DMS53 treated with DMSO at 0.1 percent for 48 hours (cell line): Measurements from ENCODE around the gene ARMH1.

Experiments used
- DNase-seq: peaks from one replicate; lab custom pipeline; 2025; ENCODE audit not compliant: unreplicated experiment; lab: John Stamatoyannopoulos, UW

The ARMH1 gene

DNA sequence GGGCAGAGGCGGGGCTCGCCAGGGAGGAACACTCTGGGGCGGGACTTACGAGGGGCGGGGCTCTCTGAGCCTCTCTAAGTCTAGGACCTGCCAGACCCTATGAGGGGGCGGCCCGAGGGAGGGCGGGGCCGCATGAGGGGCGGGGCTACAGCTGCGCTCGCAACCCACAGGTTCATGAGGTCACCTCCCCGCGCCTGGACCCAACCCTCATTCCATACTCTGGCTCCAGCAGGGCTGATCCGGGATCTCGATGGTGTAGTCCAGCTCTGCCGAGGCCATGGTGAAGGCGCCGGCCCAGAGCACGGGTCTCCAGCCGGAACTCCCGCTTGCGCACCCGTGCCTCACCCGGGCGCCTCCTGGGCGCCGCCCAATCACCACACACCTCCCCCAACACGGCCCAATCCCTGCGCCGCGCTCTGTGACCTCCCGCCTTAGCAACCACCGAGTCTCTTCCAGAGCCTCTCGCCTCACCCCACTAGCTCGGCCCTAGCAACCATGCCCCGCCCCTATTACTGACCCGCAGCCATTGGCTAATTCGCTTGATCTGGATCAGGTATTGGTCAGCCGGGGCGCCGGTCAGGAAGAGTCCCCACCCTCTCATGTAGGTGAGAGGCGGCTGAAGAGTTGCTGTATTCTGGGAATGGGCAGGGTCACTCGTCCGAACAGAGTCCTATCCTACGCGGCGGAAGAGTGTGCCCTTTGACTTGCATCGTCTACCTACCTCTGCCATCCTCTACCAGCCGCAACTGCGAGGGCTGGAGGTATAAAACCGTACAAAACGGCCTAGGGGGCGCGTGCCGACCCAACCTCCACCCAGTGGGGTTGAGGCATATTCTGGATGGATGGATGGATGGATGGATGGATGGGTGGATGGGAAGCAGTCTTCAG lies at the start of gene ARMH1, which contains the start of gene TMEM53:
ARMH1 (plus strand) TSS at position 602 of the 888 bp plus-strand sequence. CDS start 14,984 bp downstream, outside the sequence.
TMEM53 (minus strand) TSS at position 369 of the 888 bp plus-strand sequence; CDS start at position 279, 90 bp downstream.
- DNase-seq, result peak; percentile 99

DNA sequence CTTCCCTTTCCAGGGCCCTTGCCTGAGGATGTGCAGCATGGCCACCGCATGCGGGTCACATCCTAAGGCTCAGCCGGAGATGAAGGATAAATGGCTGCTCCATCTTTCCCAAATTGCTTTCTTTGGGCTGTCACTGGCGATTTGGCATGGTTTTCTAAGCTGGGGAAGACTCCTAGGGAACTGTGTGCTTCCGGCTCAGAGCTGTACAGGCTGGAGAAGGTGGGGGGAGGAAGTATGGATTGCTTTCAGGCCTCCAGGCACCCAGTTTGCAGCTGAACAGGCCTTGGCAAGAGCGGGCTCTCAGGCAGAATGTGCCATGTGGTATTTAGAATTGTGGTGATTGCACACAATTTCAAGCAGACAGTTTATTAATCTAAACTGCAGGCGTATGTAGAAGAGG lies 49.2 kb upstream of the ARMH1 start:
- no peak for DNase-seq

DNA sequence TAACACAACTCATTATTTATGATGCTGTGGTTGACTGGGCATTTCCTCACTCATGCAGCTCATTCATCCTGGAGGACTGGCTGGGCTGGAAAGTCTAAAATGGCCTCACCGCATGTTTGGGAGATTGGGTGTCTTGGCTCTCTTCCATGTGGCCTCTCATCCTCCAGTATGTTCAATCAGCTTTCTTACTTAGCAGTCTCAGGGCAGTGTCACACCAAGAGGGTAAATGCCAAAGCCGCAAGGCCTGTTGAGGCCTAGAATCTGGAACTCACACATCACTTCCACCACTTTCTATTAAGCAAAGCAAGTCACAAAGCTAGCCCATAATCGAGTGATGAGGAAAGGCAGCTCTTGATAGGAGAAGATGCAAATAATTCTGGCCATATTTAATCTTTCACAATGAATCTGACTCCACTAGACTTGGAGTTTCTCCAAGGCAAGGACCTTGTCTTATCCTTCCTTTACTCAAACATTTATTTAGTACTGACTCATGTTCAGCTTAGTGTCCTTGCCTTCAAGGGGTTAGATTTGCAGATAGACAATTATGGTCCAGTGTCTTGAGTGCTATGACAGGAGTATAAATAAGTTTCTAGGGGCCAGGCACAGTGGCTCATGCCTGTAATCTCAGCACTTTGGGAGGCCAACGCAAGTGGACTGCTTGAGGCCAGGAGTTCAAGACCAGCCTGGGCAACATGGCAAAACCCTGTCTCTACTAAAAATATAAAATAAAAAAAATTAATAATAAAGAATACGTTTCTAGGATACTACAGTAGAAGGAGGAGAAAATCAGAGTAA lies 45.4 kb upstream of the ARMH1 start:
- DNase-seq, result no peak

GRCh38 chr1:44630116-44630515 lies 44.4 kb upstream of the ARMH1 start:
- no peak for DNase-seq

DNA sequence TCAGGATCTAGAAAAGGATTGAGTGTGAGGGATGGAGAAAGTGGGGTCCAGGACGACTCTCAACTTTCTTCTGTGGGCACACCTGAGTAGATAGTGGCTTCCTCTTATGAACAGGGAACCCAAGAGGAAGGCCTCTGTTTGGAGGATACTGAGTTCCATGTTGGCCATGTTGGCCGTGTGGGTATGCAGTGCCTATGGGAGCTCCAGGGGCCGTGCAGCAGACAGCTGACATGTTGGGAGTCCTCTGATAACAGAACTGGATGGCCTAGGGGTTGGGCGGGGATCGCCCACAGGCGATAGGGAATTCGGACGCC lies 43.2 kb upstream of the ARMH1 start:
- no peak for DNase-seq

DNA sequence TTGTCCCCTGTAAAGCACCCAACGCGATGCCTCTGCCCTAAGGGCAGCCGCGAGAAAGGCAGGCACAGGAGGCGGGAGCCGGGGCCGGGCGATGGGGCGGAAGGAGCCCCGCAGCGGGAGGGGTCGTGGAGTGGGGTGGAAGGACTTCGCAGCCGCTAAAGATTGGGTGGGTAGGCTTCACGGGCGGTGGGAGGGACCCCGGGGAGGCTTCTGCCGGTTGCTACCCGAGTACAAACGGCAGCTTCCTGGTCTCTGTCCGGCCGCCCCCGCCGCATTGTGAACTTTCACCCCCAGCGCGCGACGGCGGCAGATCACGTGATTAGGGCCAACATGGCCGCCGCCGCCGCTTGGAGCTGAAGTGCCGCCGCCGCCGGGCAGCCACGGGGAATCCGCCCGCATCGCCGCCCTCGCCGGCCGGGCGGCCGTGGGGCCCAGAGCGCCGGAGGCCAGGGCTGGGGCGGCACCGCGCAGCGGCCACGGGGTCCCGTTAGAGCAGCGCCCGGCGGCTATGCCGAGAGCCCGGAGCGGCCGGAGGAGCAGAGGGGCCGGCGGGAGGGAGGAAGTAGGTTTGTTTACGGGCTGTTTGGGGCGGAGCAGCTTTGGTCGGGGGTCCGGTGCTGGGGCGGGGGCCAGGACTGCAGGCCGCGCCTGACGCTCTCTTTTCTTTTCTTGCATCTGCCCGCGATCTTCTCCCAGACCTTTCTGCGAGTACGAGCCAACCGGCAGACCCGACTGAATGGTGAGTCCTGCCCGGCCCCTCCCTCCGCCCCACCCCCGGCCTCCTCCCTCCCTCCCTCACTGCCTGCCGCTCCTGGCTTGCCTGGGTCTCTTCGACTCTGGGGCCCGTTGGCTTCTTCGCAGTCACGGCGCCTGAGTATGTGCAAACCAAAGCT lies 42.6 kb upstream of the ARMH1 start:
- peak; percentile 63 for DNase-seq

DNA sequence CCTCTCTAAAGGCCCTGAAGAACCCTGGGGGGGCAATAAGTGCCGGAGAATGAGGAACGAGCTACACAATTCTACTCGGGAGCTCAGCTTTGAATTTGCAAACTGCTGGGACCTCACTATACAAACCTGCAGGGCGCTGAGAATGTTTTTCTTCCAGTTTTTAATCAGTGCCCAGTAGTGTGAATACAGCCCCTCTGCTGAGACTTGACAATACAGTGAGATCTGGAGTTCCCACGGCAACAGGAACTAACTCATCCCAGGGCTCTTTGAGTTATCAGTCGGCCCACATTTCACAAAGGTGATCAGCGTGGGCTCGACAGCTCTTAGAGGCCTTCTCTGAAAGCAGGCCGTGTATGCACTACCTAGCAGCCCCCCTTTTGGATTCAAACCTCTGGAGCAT lies 41.9 kb upstream of the ARMH1 start:
- no peak for DNase-seq

GRCh38 chr1:44634606-44635189 lies 39.8 kb upstream of the ARMH1 start:
- DNase-seq, result no peak

DNA sequence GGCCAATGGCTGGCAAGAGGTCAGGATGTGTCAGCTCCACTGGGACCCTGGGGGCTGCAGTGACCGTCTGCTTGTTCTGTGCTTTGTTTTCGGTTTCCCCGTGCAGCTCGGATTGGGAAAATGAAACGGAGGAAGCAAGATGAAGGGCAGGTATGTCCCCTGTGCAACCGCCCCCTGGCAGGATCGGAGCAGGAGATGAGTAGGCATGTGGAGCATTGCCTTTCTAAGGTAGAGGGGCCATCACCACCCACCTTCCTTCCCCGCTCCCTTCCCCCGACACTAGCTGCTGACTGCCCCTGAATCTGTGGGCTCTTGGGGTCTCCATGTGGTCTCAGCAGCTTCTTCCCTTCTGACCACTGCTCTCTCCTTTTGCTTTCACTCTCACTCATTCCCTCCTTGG lies 39.1 kb upstream of the ARMH1 start:
- no peak for DNase-seq

GRCh38 chr1:44636083-44636687 lies 38.3 kb upstream of the ARMH1 start:
- no peak for DNase-seq

- DNase-seq, result no peak
Measured at GRCh38 chr1:44636688-44637598, 37.6 kb upstream of the ARMH1 start.

DNA sequence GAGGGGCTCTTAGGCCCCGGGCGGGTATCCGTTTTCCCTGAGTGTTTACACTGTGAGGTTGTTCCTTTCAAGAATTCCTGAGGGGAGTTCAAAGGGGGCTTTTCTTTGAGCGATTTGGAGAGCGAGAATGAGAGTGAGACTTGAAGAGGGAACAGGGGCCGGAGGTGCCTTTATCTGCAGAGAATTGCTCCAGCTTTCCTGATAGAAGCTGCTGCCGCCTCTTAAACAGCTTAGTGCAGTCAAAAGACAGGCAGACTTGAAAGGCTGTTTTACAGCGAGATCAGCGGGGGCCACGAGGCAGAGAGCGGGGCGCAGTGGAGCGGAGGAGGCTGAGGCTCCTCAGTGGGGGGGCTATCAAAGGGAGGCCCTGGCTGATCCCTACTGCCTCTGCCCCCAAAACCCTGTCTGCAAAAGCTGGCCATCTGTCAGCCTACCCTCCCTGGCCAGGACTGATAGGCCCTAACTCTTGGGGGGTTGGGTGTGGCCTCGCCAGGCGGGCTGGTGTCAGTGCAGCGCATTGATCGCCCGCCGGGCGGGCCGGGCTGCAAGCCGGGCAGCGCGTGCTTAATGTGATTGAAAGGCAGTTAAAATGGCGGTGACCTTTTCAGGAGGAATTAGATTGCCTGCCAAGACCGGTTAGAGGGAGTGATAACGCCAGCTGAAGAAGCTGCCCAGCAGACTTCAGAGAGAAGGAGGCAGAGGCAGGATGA lies 36.7 kb upstream of the ARMH1 start:
- no peak for DNase-seq

DNA sequence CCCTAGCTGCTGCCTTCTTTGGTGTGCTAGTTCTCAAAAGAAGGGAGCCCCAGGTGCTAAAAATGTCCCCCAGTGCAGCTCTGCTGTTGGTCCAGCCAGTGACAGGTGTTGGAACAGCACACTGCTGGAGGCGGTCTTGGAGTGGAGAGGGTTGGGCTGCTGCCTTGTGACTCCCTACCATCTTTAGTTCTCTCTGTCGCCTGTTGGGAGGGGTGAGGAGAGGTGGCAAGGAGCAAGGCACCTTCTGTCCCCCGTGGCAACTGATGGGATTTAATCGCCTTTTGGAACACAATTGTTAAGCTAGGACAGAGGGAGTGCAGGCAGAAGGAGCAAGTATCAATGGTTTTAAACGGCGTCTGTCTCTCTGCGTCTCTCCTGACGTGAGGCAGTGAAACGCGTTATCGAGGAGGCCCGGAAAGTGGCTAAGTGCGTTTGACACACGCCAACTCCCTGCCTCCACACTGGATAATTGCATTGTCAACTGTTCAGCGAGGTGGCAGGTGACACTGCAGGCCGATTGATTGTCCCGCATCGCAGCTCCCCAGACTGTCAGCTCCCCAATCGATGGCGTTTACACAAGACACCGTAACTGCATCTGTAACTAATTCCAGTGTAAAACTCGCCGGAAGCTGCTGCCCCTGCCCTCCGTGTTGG lies 34.2 kb upstream of the ARMH1 start:
- DNase-seq, result no peak

DNA sequence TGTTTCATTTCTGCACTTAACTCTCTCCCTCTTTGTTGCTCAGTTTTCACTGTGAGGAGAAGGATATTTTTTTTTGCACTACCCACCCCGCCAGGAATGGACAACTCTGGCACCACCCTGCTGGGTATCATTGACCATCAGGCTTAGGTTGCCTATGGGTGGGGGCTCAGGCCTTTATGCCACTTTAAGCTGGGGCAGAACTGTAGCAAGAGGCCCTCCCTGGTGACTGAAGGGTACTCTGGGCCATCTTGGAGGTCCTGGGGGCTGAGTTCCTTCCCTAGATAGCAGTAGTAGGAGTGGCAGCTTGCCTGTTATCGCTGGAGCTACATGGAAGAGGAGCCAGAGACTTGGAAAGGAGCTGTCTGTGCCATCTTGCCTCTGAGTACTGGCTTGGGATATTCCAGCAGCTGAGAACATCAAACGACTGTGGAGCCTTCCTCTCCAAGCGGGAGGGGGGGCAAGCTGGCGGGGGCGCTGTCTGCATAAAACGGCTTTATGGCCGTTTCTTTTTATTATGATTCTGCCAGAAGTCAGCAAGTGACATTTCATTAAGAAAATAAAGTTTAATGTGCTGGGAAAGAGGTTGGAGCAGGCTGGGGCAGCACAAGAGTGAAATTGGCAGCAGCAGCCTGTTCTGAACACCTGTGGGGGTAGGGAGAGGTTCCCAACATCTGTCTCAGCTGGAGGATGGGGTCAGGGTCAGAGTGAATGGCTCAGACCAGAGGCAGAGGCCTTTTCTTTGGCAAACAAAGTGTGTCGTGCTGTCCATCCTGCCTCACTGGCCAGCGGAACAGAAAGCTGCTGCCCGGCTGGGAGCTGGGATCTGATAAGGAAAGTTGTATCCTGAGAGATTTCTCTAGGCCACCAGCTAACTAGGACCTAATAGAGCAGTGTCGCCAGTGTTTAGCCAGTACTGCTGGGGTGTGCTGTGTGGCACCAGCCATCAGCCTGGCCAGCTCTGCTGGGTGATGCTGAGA lies 33.1 kb upstream of the ARMH1 start:
- no peak for DNase-seq

- DNase-seq, result no peak
Measured at GRCh38 chr1:44642255-44642654, 32.3 kb upstream of the ARMH1 start.

DNA sequence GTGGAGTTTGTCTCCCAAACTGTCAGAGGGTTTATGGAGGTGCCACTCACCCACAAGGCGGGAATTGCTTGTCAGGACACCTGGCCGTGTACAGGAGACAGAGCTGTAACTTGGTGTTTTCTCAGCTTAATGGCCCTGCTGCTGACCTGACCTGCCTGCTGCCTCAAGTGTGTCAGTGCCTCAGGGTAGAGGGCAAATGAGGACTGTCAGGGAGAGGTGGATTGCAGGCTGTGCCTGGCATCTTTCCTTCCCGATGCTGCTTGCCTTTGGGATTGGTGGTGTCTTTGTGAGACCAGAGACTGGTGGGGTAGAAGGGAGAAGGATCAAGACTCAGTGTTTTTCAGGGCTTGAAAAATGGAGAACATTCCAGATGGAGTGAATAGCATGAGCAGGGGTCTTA lies 31.6 kb upstream of the ARMH1 start:
- no peak for DNase-seq

- peak; percentile 44 for DNase-seq
Measured at GRCh38 chr1:44643721-44644334, 30.7 kb upstream of the ARMH1 start.
